HCT116 (cell line): Measurements from ENCODE around the gene PPP1R3C. TPM values are rescaled to one million over a fixed set of nuclear protein-coding genes. Genes with fewer than 3 reads are reported as not detected.

ENCODE experiments used
- ATAC-seq: fragments of 200-7000 bp; cut with Tn5 transposase; 2 replicates; pipeline ENCODE4 v1.9.1; 2020; ENCODE audit warnings: mild to moderate bottlenecking, moderate library complexity
- BruUV-seq: library from RNA; stranded (reverse); fragments of 400-500 nt; replicated peaks from 2 replicates; lab custom pipeline; 2021; lab: Mats Ljungman, UMichigan
- CTCF ChIA-PET: fragments of 300-600 bp; sonication (Branson Sonifier 250); formaldehyde crosslinking; loops from one replicate; lab custom pipeline; 2021; ENCODE audit warnings: antibody characterized with exemption; lab: Charles Lee
- POLR2A ChIA-PET: fragments of 300-600, 350-600 bp; sonication (Branson Sonifier 250); formaldehyde crosslinking; loops from one replicate; lab custom pipeline; 2021; ENCODE audit warnings: antibody characterized with exemption; lab: Charles Lee
- RAD21 ChIA-PET, 2 experiments: fragments of 300-600 bp; sonication (Branson Sonifier 250); formaldehyde crosslinking; loops; one replicate each; lab custom pipeline; 2023; ENCODE audit warnings: low total read pairs in 2 of 2; ENCODE audit not compliant: uncharacterized antibody in 2 of 2, unreplicated experiment in 2 of 2, low non-redundant PET in 1 of 2; lab: Charles Lee
- DNase-seq: peaks from one replicate; pipeline ENCODE4 v3.0.0-alpha.2; 2010; ENCODE audit warnings: low read depth, low spot score
- H2AFZ ChIP-seq: fragments of 200-600 bp; shearing (Covaris generic), sonication (generic); 2 replicates; pipeline ENCODE4 v1.6.1; 2017; ENCODE audit warnings: low read depth, mixed run types, mixed read lengths, antibody characterized with exemption, low read length; ENCODE audit not compliant: poor library complexity, severe bottlenecking
- H3K27ac ChIP-seq: 2 replicates; pipeline ENCODE4 v1.5.1; 2012; ENCODE audit warnings: low read depth, low read length
- H3K27me3 ChIP-seq: fragments of 200-600 bp; sonication (generic); 2 replicates; pipeline ENCODE4 v1.6.1; 2016; ENCODE audit warnings: mixed run types, low read length, mixed read lengths; ENCODE audit not compliant: insufficient read depth
- H3K36me3 ChIP-seq, 2 experiments: fragments of 200-500 bp in 1 of 2; fragments of 200-600 bp in 1 of 2; sonication (Bioruptor generic) in 1 of 2; sonication (generic) in 1 of 2; 2 replicates each; pipeline versions ENCODE4 v1.5.1 to v1.6.1; 2014 to 2016; ENCODE audit warnings: low read length in 2 of 2, inconsistent platforms in 1 of 2, mixed read lengths in 1 of 2, mixed run types in 1 of 2; ENCODE audit not compliant: insufficient read depth in 2 of 2, control insufficient read depth in 1 of 2
- H3K4me1 ChIP-seq, 2 experiments: fragments of 200-600 bp in 1 of 2; sonication (generic) in 1 of 2; 2 replicates each; pipeline versions ENCODE4 v1.5.1 to v1.6.1; 2012 to 2017; ENCODE audit warnings: low read length in 2 of 2, inconsistent platforms in 1 of 2, mild to moderate bottlenecking in 1 of 2, mixed read lengths in 1 of 2, mixed run types in 1 of 2, moderate library complexity in 1 of 2; ENCODE audit not compliant: insufficient read depth in 2 of 2, control insufficient read depth in 1 of 2
- H3K4me2 ChIP-seq: fragments of 200-600 bp; sonication (generic); 2 replicates; pipeline ENCODE4 v1.6.1; 2017; ENCODE audit warnings: mixed run types, low read length, mixed read lengths
- H3K4me3 ChIP-seq, 2 experiments: fragments of 200-600 bp in 1 of 2; sonication (generic) in 1 of 2; replicated peaks in 1 of 2; 2 replicates each; pipeline ENCODE4 v1.5.1; 2011 to 2016; ENCODE audit warnings: low read length in 2 of 2, control low read depth in 1 of 2, low read depth in 1 of 2, mild to moderate bottlenecking in 1 of 2, mixed read lengths in 1 of 2, mixed run types in 1 of 2
- H3K79me2 ChIP-seq: fragments of 200-600 bp; sonication (generic); 2 replicates; pipeline ENCODE4 v1.6.1; 2017; ENCODE audit warnings: mild to moderate bottlenecking, mixed run types, low read length, moderate library complexity, mixed read lengths; ENCODE audit not compliant: insufficient read depth
- H3K9ac ChIP-seq: fragments of 200-600 bp; sonication (generic); 2 replicates; pipeline ENCODE4 v1.6.1; 2016; ENCODE audit warnings: low read length, mixed read lengths
- H3K9me2 ChIP-seq: fragments of 200-600 bp; sonication (generic), shearing (Covaris generic); 2 replicates; pipeline ENCODE4 v1.6.1; 2017; ENCODE audit warnings: mixed run types, mild to moderate bottlenecking, moderate library complexity; ENCODE audit not compliant: insufficient read depth
- H3K9me3 ChIP-seq, 2 experiments: fragments of 200-500 bp in 1 of 2; fragments of 200-600 bp in 1 of 2; sonication (Bioruptor generic) in 1 of 2; sonication (generic) in 1 of 2; 2 replicates each; pipeline ENCODE4 v1.6.1; 2014 to 2017; ENCODE audit warnings: low read length in 2 of 2, mixed read lengths in 2 of 2, inconsistent platforms in 1 of 2, low read depth in 1 of 2, mild to moderate bottlenecking in 1 of 2, mixed run types in 1 of 2, moderate library complexity in 1 of 2; ENCODE audit not compliant: control insufficient read depth in 1 of 2, insufficient read depth in 1 of 2
- H4K20me1 ChIP-seq: fragments of 200-600 bp; sonication (generic), shearing (Covaris generic); 2 replicates; pipeline ENCODE4 v1.6.1; 2017; ENCODE audit warnings: mixed run types, mild to moderate bottlenecking, moderate library complexity; ENCODE audit not compliant: insufficient read depth
- CBX3 ChIP-seq: IDR thresholded peaks from 2 replicates; pipeline ENCODE4 v1.6.1; 2012; ENCODE audit warnings: low read depth
- CEBPB ChIP-seq: IDR thresholded peaks from 2 replicates; pipeline ENCODE4 v1.6.1; 2012; ENCODE audit warnings: low read depth
- EGR1 ChIP-seq: IDR thresholded peaks from 2 replicates; pipeline ENCODE4 v1.6.1; 2012; ENCODE audit warnings: low read depth
- EZH2phosphoT487 ChIP-seq: fragments of 200-600 bp; IDR thresholded peaks from 2 replicates; pipeline ENCODE4 v1.6.1; 2018; ENCODE audit warnings: antibody characterized with exemption, borderline replicate concordance
- FOSL1 ChIP-seq: IDR thresholded peaks from 2 replicates; pipeline ENCODE4 v1.6.1; 2012; ENCODE audit warnings: low read depth
- POLR2AphosphoS5 ChIP-seq: IDR thresholded peaks from 2 replicates; pipeline ENCODE4 v1.6.1; 2011; ENCODE audit warnings: mild to moderate bottlenecking, low read depth, low read length, moderate library complexity
- RAD21 ChIP-seq: IDR thresholded peaks from 2 replicates; pipeline ENCODE4 v1.6.1; 2012; ENCODE audit warnings: low read depth, mild to moderate bottlenecking
- SP1 ChIP-seq: IDR thresholded peaks from 2 replicates; pipeline ENCODE4 v1.6.1; 2012; ENCODE audit warnings: low read depth
- SRF ChIP-seq: IDR thresholded peaks from 2 replicates; pipeline ENCODE4 v1.6.1; 2012; ENCODE audit warnings: low read depth
- YY1 ChIP-seq: IDR thresholded peaks from 2 replicates; pipeline ENCODE4 v1.6.1; 2011; ENCODE audit warnings: low read length, low read depth, moderate library complexity, mild to moderate bottlenecking; ENCODE audit not compliant: insufficient replicate concordance; ENCODE audit errors: extremely low read depth
- ZFX ChIP-seq: fragments of 450-650 bp; IDR thresholded peaks from 2 replicates; pipeline ENCODE4 v1.6.1; 2017
- ZNF274 ChIP-seq: fragments of 200-500 bp; sonication (Bioruptor generic); IDR thresholded peaks from 2 replicates; pipeline ENCODE4 v1.6.1; 2014; ENCODE audit warnings: mild to moderate bottlenecking, low read depth, low read length, inconsistent platforms
- intact Hi-C: fragments of 100-400 bp; cut with micrococcal nuclease; formaldehyde crosslinking; loops from 2 replicates; pipeline ENCODE4 v1.10.0; 2022
- total RNA-seq: library from RNA; stranded (reverse); gene quantifications from one replicate; pipeline ENCODE4 v1.2.1, GENCODE V29; 2021; ENCODE audit not compliant: unreplicated experiment
- TF ChIP-seq, protein P1 (sequence below): IDR thresholded peaks from 2 replicates; pipeline ENCODE4 v1.6.1; 2011; ENCODE audit warnings: mild to moderate bottlenecking, low read length, moderate library complexity; ENCODE audit not compliant: insufficient replicate concordance; ENCODE audit errors: extremely low read depth
- TF ChIP-seq, protein P2 (sequence below): IDR thresholded peaks from 2 replicates; pipeline ENCODE4 v1.6.1; 2012
- TF ChIP-seq, protein P3 (sequence below): IDR thresholded peaks from 2 replicates; pipeline ENCODE4 v1.6.1; 2012
- TF ChIP-seq, protein P4 (sequence below), 3 experiments: fragments of 200-600 bp in 1 of 3; sonication (generic) in 1 of 3; IDR thresholded peaks in 2 of 3; conservative IDR thresholded peaks in 1 of 3; 2 replicates each; pipeline ENCODE4 v1.5.1; 2012 to 2017; ENCODE audit warnings: low read depth in 2 of 3, low read length in 2 of 3, antibody characterized with exemption in 1 of 3, borderline replicate concordance in 1 of 3, control low read depth in 1 of 3, mild to moderate bottlenecking in 1 of 3, mixed read lengths in 1 of 3, mixed run types in 1 of 3, moderate library complexity in 1 of 3; ENCODE audit not compliant: insufficient read depth in 1 of 3

Gene PPP1R3C
- total RNA-seq, 1 experiment from 2014 or later: 0.20 TPM

DNA sequence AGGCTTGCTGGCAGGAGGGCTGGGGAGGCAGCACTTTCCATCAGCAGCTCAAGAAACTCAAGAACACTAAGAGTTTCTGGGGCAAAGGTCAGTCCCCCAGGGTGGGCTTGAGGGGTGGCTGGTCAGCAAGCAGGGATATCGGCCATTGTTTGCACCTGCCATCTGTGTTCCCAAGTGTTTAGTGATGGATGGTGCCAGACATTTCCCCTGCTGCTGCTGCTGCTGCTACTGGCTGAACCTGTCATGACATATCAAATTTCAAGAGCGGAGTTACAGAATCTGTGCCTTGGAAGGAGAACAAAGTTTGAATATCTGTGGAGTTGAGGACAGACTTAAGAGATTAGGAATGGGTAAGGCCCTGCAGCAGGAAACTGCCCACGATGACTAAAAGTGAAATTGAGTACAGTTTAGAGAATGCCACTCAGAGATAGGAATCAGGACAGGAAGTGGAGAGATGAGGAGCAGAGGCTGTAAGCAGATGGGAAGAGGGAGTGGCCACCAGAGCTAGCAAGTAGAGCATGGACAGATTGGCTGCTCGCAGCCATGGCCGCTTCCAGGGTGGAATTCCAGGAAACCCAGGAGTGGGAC, 39.2 kb upstream of the PPP1R3C start:
- ChIA-PET CTCF (no interaction called here), RAD21 (no interaction called here)
- Histone ChIP-seq H3K9me3 (no peaks in the 10 kb centered on the region), H3K79me2 (no peaks in the 10 kb centered on the region), H3K4me3 (no peak overlapping the region), H3K36me3 (no peaks in the 10 kb centered on the region), H2AFZ (peak overlapping the region; percentile 90), H3K9ac (no peak overlapping the region), H3K27me3 (no peaks in the 10 kb centered on the region)
- ATAC-seq (peak; percentile 73; the same call in 1 of the 2 replicates), DNase-seq (no peak)
- intact Hi-C loops: no loop called here
- no TSS peak for BruUV-seq
- TF ChIP-seq, protein P1, sequence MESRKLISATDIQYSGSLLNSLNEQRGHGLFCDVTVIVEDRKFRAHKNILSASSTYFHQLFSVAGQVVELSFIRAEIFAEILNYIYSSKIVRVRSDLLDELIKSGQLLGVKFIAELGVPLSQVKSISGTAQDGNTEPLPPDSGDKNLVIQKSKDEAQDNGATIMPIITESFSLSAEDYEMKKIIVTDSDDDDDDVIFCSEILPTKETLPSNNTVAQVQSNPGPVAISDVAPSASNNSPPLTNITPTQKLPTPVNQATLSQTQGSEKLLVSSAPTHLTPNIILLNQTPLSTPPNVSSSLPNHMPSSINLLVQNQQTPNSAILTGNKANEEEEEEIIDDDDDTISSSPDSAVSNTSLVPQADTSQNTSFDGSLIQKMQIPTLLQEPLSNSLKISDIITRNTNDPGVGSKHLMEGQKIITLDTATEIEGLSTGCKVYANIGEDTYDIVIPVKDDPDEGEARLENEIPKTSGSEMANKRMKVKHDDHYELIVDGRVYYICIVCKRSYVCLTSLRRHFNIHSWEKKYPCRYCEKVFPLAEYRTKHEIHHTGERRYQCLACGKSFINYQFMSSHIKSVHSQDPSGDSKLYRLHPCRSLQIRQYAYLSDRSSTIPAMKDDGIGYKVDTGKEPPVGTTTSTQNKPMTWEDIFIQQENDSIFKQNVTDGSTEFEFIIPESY: no peak
- TF ChIP-seq ZFX (no peak), CBX3 (no peak), RAD21 (no peak), SP1 (no peak), FOSL1 (no peak), ZNF274 (no peak), EGR1 (no peak), YY1 (no peak), CEBPB (no peak), POLR2AphosphoS5 (no peak), EZH2phosphoT487 (no peak), SRF (no peak)
- TF ChIP-seq, protein P2, sequence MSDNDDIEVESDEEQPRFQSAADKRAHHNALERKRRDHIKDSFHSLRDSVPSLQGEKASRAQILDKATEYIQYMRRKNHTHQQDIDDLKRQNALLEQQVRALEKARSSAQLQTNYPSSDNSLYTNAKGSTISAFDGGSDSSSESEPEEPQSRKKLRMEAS: no peak
- TF ChIP-seq, protein P3, sequence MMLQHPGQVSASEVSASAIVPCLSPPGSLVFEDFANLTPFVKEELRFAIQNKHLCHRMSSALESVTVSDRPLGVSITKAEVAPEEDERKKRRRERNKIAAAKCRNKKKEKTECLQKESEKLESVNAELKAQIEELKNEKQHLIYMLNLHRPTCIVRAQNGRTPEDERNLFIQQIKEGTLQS: no peak
- TF ChIP-seq, protein P4, sequence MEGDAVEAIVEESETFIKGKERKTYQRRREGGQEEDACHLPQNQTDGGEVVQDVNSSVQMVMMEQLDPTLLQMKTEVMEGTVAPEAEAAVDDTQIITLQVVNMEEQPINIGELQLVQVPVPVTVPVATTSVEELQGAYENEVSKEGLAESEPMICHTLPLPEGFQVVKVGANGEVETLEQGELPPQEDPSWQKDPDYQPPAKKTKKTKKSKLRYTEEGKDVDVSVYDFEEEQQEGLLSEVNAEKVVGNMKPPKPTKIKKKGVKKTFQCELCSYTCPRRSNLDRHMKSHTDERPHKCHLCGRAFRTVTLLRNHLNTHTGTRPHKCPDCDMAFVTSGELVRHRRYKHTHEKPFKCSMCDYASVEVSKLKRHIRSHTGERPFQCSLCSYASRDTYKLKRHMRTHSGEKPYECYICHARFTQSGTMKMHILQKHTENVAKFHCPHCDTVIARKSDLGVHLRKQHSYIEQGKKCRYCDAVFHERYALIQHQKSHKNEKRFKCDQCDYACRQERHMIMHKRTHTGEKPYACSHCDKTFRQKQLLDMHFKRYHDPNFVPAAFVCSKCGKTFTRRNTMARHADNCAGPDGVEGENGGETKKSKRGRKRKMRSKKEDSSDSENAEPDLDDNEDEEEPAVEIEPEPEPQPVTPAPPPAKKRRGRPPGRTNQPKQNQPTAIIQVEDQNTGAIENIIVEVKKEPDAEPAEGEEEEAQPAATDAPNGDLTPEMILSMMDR (IDR thresholded peaks at IDR 0.05 in 2 of 3, conservative IDR thresholded peaks at IDR 0.05 in 1 of 3; ENCODE audit: borderline replicate concordance in 1 of 3, insufficient read depth in 1 of 3, low read depth in 2 of 3, low read length in 2 of 3): no peak
- TF ChIP-seq, all 23 proteins: peak for 0
- H3K4me1 ChIP-seq: peaks cover 0 to 8% of the 10 kb centered on the region in 2 experiments; a peak in 3 of 4 replicates
- no peaks in the 10 kb centered on the region for H3K9me2 ChIP-seq
- H3K27ac ChIP-seq: no peak overlapping the region
- POLR2A ChIA-PET: interaction anchor here (0.7 kb wide), 1 partner anchor 9 kb away, joined by 3 read pairs; no protein-coding TSS in a partner anchor
- peak overlapping the region; percentile 26 for H3K4me2 ChIP-seq
- H4K20me1 ChIP-seq: no peaks in the 10 kb centered on the region
